Activated CD4-positive, alpha-beta T cell treated with anti-CD3 and anti-CD28 coated beads, Interleukin-2, amount 50 U/mL, for 4 hours (primary cell): ENCODE results near the gene SETD4.

Source experiments
- DNase-seq, 2 experiments: peaks; one replicate each; pipeline ENCODE4 v3.0.0-alpha.2; 2020

The SETD4 gene

DNA sequence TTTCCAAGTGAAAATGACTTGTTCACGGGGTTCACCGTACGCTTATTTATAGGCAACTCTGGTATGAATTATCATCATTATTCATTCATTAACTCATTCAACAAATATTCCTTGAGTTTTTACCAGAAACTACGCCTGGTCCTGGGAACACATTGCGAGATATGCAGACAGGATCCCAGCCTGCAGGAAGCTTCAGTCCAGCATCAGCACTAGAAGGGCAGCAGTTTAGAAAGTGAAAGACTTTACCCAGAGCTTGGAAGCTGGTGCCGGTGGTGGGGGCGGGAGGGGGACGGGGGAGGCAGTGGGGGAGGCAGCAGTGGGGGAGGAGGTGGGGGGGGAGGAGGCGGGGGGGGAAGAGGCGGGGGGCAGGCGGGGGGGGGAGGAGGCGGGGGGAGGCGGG is 55.9 kb downstream of the SETD4 start:
- DNase-seq, result no peak

DNA sequence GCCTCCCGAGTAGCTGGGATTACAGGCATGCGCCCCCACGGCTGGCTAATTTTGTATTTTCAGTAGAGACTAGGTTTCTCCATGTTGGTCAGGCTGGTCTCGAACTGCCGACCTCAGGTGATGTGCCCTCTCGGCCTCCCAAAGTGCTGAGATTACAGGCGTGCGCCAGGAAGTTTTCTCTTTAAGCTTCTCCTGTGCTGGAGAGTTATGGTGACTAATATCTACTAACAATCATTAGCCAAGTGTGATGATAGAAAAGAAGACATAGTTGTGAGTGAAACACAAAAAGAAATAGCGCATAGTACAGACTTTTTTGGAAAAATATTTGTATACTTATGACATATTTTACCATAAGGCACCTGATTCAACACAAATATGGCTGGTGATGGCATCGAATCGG is 56.5 kb downstream of the SETD4 start:
- no peak for DNase-seq

DNA sequence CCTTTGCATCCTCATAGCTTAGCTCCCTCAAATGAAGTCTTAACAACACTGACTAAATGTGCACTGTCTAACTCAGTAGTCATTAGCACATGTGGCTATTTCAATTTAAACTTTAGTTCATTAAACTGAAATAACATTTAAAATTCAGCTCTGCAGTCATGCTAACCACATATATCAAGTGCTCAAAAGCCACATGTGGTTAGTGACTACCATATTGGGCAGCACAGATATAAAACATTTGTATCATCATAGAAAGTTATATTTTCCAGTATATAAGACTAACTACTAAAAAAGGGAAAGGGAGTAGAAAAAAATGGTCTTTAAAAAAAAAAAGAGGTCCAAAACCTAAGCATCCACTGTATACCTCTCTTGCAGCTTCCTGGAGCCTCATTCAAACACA is 64.1 kb downstream of the SETD4 start:
- DNase-seq, result no peak

GRCh38 chr21:35995522-35996088 is 64.7 kb downstream of the SETD4 start:
- no peak for DNase-seq

DNA sequence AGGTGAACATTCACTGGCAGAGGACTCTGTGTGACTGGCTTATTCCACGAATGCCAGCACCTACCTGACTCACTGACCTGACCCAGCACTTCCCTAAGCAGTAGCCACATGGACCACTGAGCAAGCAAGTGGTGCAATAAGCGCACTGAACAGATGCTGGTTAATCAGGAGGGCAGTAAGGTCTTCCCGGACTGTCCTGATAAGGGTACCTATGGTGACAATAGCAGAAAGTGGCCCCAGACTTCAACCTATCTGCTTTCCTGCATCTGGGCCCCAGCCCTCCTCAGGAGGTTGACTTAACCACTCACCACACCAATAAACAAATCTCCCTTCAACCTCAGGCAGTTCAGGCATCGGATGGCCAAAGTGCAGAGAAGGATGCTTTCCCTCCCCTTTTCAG is 65.7 kb downstream of the SETD4 start:
- no peak for DNase-seq

DNA sequence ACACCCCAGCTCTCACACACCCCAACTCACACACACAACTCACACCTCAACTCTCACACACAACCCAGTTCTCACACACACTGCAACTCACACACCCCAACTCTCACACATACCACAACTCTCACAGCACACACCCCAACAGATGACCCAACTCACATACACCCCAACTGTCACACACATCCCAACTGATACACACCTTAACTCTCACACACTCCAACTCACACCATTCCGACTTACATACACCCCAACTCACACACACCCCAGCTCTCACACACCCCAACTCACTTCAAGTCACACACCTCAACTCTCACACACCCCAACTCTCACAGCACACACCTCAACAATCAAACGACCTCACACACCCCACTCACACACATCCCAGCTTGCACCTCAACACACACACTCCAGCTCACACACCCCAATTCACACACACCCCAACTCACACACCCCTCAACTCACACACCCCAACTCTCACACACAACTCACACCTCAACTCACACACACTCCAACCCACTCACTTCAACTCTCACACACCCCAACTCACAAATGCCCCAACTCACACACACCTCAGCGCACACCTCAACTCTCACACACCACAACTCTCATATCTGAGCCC is 66.3 kb downstream of the SETD4 start:
- DNase-seq, result no peak

- no peak for DNase-seq
Observed at GRCh38 chr21:35991131-35991530, 69.2 kb downstream of the SETD4 start.

DNA sequence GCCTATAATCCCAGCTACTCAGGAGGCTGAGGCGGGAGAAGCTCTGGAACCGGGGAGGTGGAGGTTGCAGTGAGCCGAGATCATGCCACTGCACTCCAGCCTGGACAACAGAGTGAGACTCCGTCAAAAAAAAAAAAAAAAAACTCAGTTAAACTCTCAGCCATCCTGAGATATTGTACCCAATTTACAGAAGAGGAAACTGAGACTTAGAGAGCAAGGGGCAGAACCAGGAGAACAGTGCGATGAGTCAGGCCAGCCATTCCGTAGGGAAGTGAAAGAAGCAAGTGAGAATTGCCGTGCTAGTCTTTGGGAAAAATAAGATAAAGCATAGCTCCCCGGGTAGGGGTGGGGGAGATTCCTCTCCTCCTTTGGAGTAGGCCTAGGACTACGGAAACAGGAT is 69.7 kb downstream of the SETD4 start:
- DNase-seq, result no peak

DNA sequence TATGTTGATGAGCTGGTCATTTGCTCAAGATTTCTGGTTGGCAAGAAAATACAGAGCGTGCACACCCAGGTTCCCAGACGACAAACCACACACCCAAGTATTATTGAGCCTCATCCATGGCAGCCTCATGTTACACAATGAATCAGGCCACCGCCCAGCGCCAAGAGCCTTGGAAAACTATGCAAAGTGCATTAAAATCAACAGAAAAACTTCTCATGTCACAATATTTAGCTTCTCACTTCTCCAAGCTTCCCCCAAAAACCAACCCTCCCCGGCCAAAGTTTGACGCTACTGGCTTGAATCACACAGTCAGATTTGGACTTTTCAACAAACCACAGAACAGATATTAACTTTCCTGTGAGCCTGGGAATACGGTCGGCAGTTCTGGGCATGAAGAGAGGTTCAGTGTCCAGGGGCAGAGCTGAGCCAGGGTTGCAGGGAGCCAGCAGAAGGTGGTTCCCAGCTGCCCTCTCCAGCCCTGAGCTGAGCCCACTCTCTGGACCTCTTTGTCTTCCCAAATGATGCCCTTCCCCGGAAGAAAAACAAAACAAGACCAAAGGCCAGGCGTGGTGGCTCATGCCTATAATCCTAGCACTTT is 71.1 kb downstream of the SETD4 start:
- DNase-seq, result no peak

GRCh38 chr21:35988416-35989137 is 71.7 kb downstream of the SETD4 start:
- DNase-seq, result no peak

- DNase-seq, result no peak
Observed at GRCh38 chr21:35987475-35987874, 72.9 kb downstream of the SETD4 start.

DNA sequence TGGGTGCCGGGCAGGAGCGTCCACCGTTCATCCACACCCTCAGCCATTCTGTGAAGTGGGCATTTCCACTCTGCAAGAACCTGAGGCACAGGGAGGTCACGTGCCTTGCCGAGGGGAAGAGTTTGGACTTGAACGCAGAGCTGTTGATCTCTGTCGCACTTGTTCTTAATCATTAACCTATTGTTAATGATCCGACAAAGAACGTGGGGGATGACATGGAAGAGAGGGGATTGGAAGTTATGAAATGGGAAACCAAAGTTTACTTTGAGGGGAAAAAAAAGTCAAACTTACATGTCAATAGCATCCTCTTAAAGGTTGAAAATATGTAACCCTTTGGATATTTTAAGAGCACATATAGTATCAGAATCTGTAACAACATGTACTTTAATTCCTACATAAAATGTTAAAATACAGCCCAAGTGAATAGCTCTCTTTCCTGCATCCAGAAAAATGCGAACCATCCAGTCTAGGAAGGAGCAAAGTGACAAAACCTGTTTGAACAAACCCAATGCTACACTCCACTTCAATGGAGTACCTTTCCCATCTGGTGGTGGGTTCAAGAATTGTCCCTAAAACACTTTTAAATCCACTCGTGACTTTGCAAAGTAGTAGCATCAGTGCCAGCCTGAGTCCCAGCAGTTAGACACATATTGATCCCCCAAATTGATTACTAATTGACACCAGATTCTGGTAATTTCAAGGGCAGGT is 75.5 kb downstream of the SETD4 start:
- DNase-seq, result no peak
